GM10847 (cell line): ENCODE data around the gene STAG3.
A peak's percentile ranks its signal among the peaks of the same experiment; 100 is the strongest.

Source experiments
- POLR2A ChIP-seq: IDR thresholded peaks from 2 replicates; pipeline ENCODE4 v1.6.1; 2011; ENCODE audit not compliant: insufficient read length; ENCODE audit errors: extremely low read depth

Gene STAG3

DNA sequence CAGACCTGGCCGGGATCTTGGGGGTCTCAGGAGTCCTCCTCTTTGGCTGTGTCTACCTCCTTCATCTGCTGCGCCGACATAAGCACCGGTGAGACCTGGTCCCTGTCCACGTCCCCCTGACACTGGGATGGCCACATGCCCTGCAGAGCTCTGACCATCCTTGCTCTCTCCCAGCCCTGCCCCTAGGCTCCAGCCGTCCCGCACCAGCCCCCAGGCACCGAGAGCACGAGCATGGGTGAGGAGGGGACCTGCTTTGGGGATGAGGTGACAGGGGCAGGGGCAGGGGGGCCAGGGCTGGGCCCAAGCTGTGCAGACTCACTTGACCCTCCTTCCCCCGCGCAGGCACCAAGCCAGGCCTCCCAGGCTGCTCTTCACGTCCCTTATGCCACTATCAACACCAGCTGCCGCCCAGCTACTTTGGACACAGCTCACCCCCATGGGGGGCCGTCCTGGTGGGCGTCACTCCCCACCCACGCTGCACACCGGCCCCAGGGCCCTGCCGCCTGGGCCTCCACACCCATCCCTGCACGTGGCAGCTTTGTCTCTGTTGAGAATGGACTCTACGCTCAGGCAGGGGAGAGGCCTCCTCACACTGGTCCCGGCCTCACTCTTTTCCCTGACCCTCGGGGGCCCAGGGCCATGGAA lies 43.0 kb downstream of the STAG3 start:
- no peak for TF ChIP-seq POLR2A

- peak; percentile 51 for TF ChIP-seq POLR2A
Measured at GRCh38 chr7:100221231-100221718, 43.6 kb downstream of the STAG3 start.

- TF ChIP-seq POLR2A, result no peak
Measured at GRCh38 chr7:100221767-100222444, 44.2 kb downstream of the STAG3 start.

DNA sequence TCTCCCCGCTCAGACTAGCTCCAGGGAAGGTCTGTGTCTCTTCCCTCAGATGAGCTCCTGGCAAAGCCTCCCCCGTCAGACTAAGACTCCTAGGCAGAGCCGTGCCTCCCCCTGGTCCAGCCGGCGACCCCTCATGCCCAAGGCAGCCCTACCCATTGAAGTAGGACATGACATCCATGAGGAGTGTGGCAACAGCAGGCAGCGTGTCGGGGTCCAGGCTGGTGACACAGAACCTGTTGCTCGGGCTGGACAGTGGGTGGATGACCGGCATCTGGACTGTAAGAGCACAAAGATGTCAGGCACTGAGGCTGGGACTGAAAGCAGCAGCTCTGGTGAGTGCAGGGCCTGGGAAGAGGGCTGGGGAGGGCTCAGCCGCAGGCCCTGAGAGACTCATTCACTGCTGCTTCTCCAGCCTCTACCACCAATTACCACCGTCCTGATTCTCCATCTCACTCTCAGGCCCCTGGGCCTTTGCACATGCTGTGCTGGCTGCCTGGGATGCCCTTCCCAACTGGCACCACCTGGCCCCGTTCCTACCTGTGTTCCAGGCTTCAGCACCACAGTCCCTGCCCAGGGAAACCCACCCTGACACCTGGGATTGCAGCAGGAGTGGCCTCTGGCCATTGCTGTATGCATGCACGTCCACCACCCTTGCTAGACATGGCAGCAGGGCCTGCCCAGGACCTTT lies 44.9 kb downstream of the STAG3 start:
- no peak for TF ChIP-seq POLR2A

DNA sequence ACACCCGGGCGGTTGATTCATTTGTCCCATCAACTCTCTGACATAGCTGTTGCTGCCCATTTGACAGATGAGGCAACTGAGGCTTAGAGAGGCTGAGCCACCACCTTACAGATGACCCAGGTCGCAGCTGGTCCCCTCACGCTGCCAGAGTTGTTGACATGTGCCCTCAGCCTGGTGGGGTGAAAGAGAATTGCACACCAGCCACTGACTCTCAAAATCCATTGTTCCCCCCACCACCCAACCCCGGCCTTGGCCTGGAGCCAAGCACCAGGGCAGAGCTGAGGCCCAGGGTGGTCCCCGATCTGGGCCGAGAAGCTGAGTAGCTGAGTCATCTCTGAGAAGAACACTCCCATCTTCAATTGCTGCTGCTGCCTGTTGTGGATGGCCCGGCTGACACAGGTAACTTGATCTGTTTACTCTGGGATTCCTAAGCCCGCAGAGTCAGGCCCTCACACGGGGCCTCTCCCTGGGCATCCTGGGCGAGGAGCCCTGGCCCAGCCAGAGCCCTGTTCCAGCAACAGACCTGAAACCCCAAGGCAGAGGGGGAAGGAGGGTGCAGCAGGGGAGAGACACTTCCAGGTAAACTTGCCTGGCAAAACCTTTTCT lies 69.5 kb downstream of the STAG3 start:
- no peak for TF ChIP-seq POLR2A

DNA sequence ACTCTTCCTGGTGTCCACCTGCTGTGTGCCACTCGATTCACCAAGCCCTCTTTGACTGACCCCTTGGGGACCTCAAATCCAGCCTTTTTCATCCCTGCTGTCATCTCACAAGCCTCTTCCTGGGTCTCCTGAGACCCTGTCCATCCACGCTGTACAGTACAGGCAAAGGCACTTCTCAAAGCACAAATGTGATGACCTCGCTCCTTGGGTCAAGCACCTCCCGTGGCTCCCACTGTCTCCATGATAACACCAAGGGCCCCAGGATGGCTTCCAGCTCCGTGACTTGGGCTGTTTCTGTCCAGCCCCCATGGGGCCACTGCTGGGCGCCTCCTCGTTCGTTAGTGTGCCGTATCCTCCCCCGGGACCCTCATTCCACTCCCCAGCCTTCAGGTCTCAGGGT lies 70.8 kb downstream of the STAG3 start:
- no peak for TF ChIP-seq POLR2A

DNA sequence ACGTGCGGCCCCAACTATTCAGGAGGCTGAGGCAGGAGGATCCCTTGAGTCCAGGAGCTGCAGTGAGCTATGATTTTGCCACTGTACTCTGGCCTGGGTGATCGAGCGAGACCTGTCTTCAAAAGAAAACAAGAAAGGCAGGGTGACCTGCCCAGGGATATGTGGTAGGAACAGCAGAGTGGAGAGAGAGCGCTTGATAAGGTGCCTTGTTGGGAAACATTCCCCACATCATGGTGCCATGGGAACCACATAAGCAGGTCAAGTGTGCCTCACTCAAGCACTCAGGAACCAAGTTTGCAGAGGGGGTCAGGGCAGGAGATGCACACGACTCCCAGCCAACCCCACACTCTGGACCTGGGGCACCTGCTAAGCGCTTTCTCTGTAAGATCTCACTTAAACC lies 79.3 kb downstream of the STAG3 start:
- TF ChIP-seq POLR2A, result no peak
